Effector memory CD8-positive, alpha-beta T cell (primary cell): Measurements from ENCODE around the gene LIX1L.
A peak's percentile ranks its signal among the peaks of the same experiment; 100 is the strongest.

Source experiments
- ATAC-seq: fragments of 150-1000 bp; cut with Tn5 transposase; replicated peaks from 2 replicates; pipeline ENCODE4 v1.10.0; 2021; ENCODE audit warnings: mild to moderate bottlenecking, moderate library complexity
- DNase-seq, 3 experiments: peaks; one replicate each; pipeline ENCODE4 v3.0.0; 2021
- H3K27ac Mint-ChIP-seq, 2 donors: one replicate each; pipeline ENCODE4 v1.8.0; 2022; ENCODE audit warnings: mild to moderate bottlenecking in 2 of 2, mixed read lengths in 2 of 2, moderate library complexity in 2 of 2
- H3K27me3 Mint-ChIP-seq, 2 donors: one replicate each; pipeline ENCODE4 v1.8.0; 2022; ENCODE audit warnings: mixed read lengths in 2 of 2
- H3K36me3 Mint-ChIP-seq: one replicate; pipeline ENCODE4 v1.8.0; 2022; ENCODE audit warnings: mild to moderate bottlenecking, moderate library complexity, mixed read lengths; ENCODE audit not compliant: insufficient read depth
- H3K4me1 Mint-ChIP-seq, 2 donors: one replicate each; pipeline ENCODE4 v1.8.0; 2022; ENCODE audit warnings: low read depth in 2 of 2, mixed read lengths in 2 of 2
- H3K4me3 Mint-ChIP-seq, 2 donors: one replicate each; pipeline ENCODE4 v1.8.0; 2022; ENCODE audit warnings: mild to moderate bottlenecking in 2 of 2, mixed read lengths in 2 of 2, moderate library complexity in 2 of 2
- H3K9me3 Mint-ChIP-seq, 2 donors: one replicate each; pipeline ENCODE4 v1.8.0; 2022; ENCODE audit warnings: mixed read lengths in 2 of 2

The LIX1L gene

DNA sequence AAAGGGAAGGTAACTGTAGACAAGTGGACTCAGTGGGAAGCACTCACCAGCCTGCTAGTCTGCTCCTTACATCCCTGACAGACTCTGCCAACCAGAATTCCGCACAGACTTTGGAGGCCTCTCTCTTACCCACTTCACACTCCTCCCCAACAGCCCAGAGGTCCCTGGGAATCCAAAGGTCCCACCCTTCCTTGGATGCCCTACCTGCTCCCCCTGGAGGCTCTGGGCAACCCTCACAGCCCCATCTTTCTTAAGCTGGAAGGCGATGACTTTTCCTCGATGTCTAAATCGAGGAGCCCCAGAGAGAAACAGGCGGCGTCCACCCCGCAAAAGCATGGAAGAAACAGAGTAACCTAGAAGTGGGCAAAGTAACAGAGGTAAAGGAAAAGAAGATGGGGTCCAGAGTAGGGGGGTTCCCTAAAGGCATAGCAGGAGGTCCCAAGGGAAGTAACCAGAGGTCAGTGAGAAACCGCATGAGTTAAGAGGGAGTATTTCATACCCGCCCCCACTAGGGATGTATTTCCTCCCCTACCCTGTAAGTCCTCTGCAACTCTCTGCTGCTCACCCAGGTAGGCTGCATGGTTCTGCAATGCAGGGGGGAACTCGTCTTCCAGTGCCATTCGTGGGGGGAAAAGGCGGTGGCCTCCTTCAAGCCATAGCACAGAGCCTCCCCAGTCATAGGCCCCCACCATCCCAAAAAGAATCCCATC is 56.4 kb downstream of the LIX1L start:
- no peak for ATAC-seq
- Mint-ChIP-seq H3K27me3 (no peaks in the 10 kb centered on the region), H3K9me3 (no peaks in the 10 kb centered on the region), H3K27ac (no peak overlapping the region), H3K4me1 (no peaks in the 10 kb centered on the region), H3K4me3 (no peak overlapping the region), H3K36me3 (peaks cover 2% of the 10 kb centered on the region)
- no peak for DNase-seq

DNA sequence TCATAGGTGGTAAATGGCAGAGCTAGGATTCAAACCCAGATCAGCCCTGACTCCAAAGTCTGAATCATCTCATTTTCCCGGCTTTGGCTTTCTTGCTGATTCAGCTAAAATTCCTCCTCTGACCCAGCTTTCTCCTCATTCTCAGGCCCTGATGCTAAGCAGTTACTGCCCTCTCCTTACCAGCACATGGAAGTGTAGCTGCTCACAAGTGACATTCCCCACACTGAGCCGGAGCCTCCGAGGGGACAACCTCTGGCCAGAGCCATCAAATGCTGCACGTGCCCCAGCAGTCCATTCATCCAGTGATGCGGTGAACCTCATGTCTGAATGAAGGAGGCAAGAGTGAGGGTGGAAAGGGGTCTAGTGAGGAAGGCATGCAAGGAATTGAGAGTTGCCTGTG is 59.1 kb downstream of the LIX1L start:
- Mint-ChIP-seq H3K4me1 (no peaks in the 10 kb centered on the region), H3K36me3 (peaks cover 2% of the 10 kb centered on the region), H3K27ac (no peak overlapping the region), H3K4me3 (no peak overlapping the region), H3K27me3 (no peaks in the 10 kb centered on the region), H3K9me3 (no peaks in the 10 kb centered on the region)
- DNase-seq (no peak), ATAC-seq (no peak)

GRCh38 chr1:145897969-145898368 is 59.8 kb downstream of the LIX1L start:
- no peak for DNase-seq
- ATAC-seq, result no peak
- Mint-ChIP-seq H3K4me3 (no peak overlapping the region), H3K36me3 (peaks cover 2% of the 10 kb centered on the region), H3K4me1 (no peaks in the 10 kb centered on the region), H3K27me3 (no peaks in the 10 kb centered on the region), H3K27ac (no peak overlapping the region), H3K9me3 (no peaks in the 10 kb centered on the region)

DNA sequence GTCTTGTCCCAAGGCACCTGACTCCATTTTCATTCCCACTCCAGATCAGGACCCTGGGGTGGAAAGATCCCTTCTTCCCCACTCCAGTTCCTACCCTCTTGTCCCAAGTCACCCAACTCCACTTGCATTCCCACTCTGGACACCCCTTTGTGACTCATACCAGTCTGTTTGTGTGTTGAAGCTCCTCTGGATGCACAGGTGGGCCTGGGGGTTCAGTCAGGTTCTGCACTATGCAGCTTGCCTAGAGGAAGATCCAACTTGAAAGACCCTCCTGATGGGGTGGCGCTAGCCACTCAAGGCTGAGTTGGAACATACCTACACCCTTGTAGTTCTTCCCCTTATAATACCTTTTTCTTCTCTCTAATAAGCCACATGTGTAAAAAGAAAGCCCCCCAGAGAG is 62.3 kb downstream of the LIX1L start:
- Mint-ChIP-seq H3K36me3 (peaks cover 2% of the 10 kb centered on the region), H3K4me1 (no peaks in the 10 kb centered on the region), H3K9me3 (no peaks in the 10 kb centered on the region), H3K4me3 (no peak overlapping the region), H3K27me3 (no peaks in the 10 kb centered on the region), H3K27ac (no peak overlapping the region)
- ATAC-seq, result no peak
- DNase-seq, result no peak

- no peaks in the 10 kb centered on the region for H3K4me1 Mint-ChIP-seq
- no peak overlapping the region for H3K4me3 Mint-ChIP-seq
- H3K9me3 Mint-ChIP-seq, result no peaks in the 10 kb centered on the region
- H3K27me3 Mint-ChIP-seq, result no peaks in the 10 kb centered on the region
- no peak for DNase-seq
- ATAC-seq, result no peak
- H3K27ac Mint-ChIP-seq, result no peak overlapping the region
- peaks cover 2% of the 10 kb centered on the region for H3K36me3 Mint-ChIP-seq
Measured at GRCh38 chr1:145893306-145894055, 64.3 kb downstream of the LIX1L start.

- no peak overlapping the region for H3K4me3 Mint-ChIP-seq
- ATAC-seq, result no peak
- H3K9me3 Mint-ChIP-seq, result no peaks in the 10 kb centered on the region
- H3K36me3 Mint-ChIP-seq, result peaks cover 2% of the 10 kb centered on the region
- H3K4me1 Mint-ChIP-seq, result no peaks in the 10 kb centered on the region
- no peak for DNase-seq
- no peaks in the 10 kb centered on the region for H3K27me3 Mint-ChIP-seq
- no peak overlapping the region for H3K27ac Mint-ChIP-seq
Measured at GRCh38 chr1:145892486-145893087, 65.2 kb downstream of the LIX1L start.

- DNase-seq, result peak; percentile 33 to 54 (median 43)
- Mint-ChIP-seq H3K9me3 (no peaks in the 10 kb centered on the region), H3K4me3 (no peak overlapping the region), H3K36me3 (no peaks in the 10 kb centered on the region), H3K4me1 (no peaks in the 10 kb centered on the region), H3K27me3 (no peaks in the 10 kb centered on the region), H3K27ac (no peak overlapping the region)
- peak; percentile 51 for ATAC-seq
Measured at GRCh38 chr1:145891587-145892485, 66.0 kb downstream of the LIX1L start.

DNA sequence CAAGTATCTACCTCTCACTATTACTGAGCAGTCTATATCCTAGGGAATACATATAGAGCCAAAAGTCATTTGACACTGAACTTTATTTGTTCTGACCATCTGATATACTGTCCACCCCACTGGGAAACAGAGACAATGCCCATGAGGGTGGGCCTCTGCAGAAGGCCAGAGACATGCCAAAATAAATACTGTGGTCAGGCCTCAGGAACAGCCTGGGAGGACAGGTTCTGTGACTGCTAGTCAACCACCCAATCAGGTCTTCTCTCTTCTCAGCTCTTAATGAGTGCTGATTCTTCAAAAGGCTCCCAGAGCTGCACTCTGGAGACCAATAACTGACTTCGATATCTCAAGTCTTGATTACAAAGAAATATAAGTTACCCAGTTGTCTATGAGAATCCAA is 66.7 kb downstream of the LIX1L start:
- H3K27me3 Mint-ChIP-seq, result no peaks in the 10 kb centered on the region
- no peaks in the 10 kb centered on the region for H3K36me3 Mint-ChIP-seq
- ATAC-seq (no peak), DNase-seq (no peak)
- no peak overlapping the region for H3K27ac Mint-ChIP-seq
- no peaks in the 10 kb centered on the region for H3K9me3 Mint-ChIP-seq
- H3K4me3 Mint-ChIP-seq, result no peak overlapping the region
- H3K4me1 Mint-ChIP-seq, result peaks cover 0 to under 1% of the 10 kb centered on the region in 2 donors

DNA sequence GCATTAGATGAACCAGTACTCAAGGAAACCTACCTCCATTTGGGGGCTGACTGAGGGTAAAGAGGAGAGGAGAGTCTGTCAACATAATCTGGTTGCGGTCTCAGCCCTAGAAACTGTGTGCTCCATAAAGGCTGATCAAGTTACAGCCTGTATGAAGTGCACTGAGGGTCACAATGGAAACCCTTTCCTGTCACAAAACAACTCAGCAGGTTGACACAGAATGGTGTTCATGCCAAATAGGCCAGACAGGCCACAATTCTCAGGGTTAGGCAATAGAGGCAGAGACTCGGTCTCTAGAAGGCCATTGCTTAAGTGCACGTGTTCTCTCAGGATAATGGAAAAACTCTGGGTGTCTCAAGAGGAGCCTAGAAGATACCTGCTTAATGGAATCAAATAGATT is 68.1 kb downstream of the LIX1L start:
- Mint-ChIP-seq H3K4me1 (peaks cover 9 to 15% of the 10 kb centered on the region in 2 donors), H3K4me3 (no peak overlapping the region), H3K27me3 (peaks cover 8 to 10% of the 10 kb centered on the region in 2 donors), H3K9me3 (no peaks in the 10 kb centered on the region), H3K27ac (no peak overlapping the region), H3K36me3 (no peaks in the 10 kb centered on the region)
- DNase-seq (no peak), ATAC-seq (no peak)

DNA sequence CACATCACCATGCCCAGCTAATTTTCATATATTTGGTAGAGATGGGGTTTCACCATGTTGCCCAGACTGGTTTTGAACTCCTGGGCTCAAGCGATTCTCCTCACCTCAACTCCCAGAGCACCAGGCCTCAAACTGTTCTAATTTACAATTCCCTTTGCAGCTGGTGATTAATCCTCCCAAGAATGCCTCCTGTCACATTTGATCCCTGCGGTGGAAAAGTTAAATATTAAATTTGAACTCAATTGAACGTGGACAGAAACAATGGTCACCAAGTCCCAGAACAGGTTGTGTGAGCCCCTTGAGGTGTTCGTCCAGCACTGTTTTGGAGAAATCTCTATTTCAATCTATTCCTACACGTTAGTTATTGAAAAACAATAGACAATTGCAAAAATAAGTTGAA is 70.2 kb downstream of the LIX1L start:
- no peaks in the 10 kb centered on the region for H3K9me3 Mint-ChIP-seq
- H3K27ac Mint-ChIP-seq, result no peak overlapping the region
- DNase-seq (no peak), ATAC-seq (no peak)
- H3K27me3 Mint-ChIP-seq, result peaks cover 13 to 30% of the 10 kb centered on the region in 2 donors
- peak overlapping the region in 1 of 2 donors; percentile 33 for H3K4me3 Mint-ChIP-seq
- peaks cover 11 to 16% of the 10 kb centered on the region in 2 donors for H3K4me1 Mint-ChIP-seq
- H3K36me3 Mint-ChIP-seq, result no peaks in the 10 kb centered on the region

- no peaks in the 10 kb centered on the region for H3K9me3 Mint-ChIP-seq
- no peak for DNase-seq
- no peak overlapping the region for H3K27ac Mint-ChIP-seq
- peaks cover 11 to 16% of the 10 kb centered on the region in 2 donors for H3K4me1 Mint-ChIP-seq
- no peaks in the 10 kb centered on the region for H3K36me3 Mint-ChIP-seq
- H3K27me3 Mint-ChIP-seq, result peaks cover 13 to 36% of the 10 kb centered on the region in 2 donors
- no peak for ATAC-seq
- peak overlapping the region; percentile 25 to 74 for H3K4me3 Mint-ChIP-seq
Measured at GRCh38 chr1:145886816-145887215, 71.0 kb downstream of the LIX1L start.

DNA sequence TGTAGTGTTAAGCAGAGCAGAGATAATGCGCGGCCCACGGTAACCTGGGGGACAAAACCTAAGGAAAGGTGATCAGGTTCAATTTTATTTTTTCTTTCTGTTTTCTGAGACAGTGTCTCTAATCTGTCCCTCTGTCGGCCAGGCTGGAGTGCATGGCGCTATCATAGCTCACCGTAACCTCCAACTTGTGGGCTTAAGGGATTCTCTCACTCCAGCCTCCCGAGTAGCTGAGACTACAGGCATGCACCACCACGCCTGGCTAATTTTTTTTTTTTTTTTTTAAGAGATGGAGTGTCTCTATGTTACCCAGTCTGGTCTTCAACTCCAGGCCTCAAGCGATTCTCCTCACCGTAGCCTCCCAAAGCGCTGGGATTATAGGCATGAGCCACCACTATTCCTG is 71.4 kb downstream of the LIX1L start:
- Mint-ChIP-seq H3K27ac (no peak overlapping the region), H3K36me3 (no peaks in the 10 kb centered on the region), H3K4me3 (peak overlapping the region; percentile 69 to 74), H3K27me3 (peaks cover 13 to 36% of the 10 kb centered on the region in 2 donors), H3K9me3 (no peaks in the 10 kb centered on the region), H3K4me1 (peaks cover 11 to 16% of the 10 kb centered on the region in 2 donors)
- no peak for DNase-seq
- ATAC-seq, result no peak

DNA sequence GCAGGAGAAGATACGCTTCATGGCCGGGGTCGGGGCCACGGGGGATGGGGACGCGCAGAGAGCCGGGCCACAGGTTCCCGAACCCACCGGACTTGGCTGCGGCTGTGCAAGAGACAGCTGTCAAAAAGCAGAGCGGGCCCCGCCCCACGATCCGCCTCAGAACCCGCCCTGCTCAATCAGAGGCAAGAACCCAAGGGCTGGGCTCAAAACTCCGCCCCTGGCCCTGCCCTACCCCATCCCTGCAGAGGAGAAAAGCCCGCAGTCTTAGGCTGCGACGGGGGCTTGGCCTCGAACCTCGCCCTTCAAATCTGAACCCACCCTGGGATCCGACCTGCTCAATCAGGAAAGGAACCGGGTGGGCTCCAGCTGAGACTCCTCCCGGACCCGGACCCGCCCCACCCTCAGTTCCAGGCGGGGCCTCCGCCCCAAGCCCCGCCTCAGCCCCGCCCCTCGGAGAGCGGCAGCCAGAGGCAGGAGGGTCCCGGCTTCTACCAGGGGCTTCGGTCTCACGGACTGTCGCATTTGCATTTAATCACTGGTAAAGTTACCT is 72.0 kb downstream of the LIX1L start, which contains the start of gene ANKRD35:
Gene ANKRD35 (minus strand): TSS at position 129 of the 550 bp plus-strand sequence. CDS start 108 bp downstream, at position 21.
- peaks cover 11 to 16% of the 10 kb centered on the region in 2 donors for H3K4me1 Mint-ChIP-seq
- no peak within 1 kb of the TSS for H3K27ac Mint-ChIP-seq
- H3K36me3 Mint-ChIP-seq, result no peaks in the 10 kb centered on the region
- peak; percentile 87 to 89 (median 89) for DNase-seq
- ATAC-seq, result peak; percentile 98
- no peaks in the 10 kb centered on the region for H3K9me3 Mint-ChIP-seq
- peaks cover 13 to 36% of the 10 kb centered on the region in 2 donors for H3K27me3 Mint-ChIP-seq
- peak within 1 kb of the TSS; percentile 69 to 74 for H3K4me3 Mint-ChIP-seq
